GM12873 (cell line): ENCODE data around the gene MRPL19.
A peak's percentile ranks its signal among the peaks of the same experiment; 100 is the strongest.

Source experiments
- CTCF ChIP-seq: IDR thresholded peaks from 2 replicates; pipeline ENCODE4 v1.5.1; 2012; ENCODE audit warnings: low read depth, mild to moderate bottlenecking, moderate library complexity, low read length, control low read depth; ENCODE audit not compliant: insufficient read depth; ENCODE audit errors: missing control alignments

The MRPL19 gene

GRCh38 chr2:75646090-75646582 is 447 bp upstream of the MRPL19 start:
- no peak for TF ChIP-seq CTCF

- TF ChIP-seq CTCF = no peak
These were observed 1.2 kb downstream of the MRPL19 start for GRCh38 chr2:75647771-75648170.

GRCh38 chr2:75654012-75654411 is 7.4 kb downstream of the MRPL19 start:
- peak; percentile 8 for TF ChIP-seq CTCF

GRCh38 chr2:75655861-75656260 is 9.3 kb downstream of the MRPL19 start:
- no peak for TF ChIP-seq CTCF

- no peak for TF ChIP-seq CTCF
These were observed 10.0 kb downstream of the MRPL19 start for GRCh38 chr2:75656563-75656962.

- TF ChIP-seq CTCF = no peak
These were observed 11.2 kb downstream of the MRPL19 start for GRCh38 chr2:75657798-75658197.

GRCh38 chr2:75666911-75667310 is 20.3 kb downstream of the MRPL19 start:
- no peak for TF ChIP-seq CTCF
